ENCODE measurements around the gene CACNA1B.

Gene CACNA1B

DNA sequence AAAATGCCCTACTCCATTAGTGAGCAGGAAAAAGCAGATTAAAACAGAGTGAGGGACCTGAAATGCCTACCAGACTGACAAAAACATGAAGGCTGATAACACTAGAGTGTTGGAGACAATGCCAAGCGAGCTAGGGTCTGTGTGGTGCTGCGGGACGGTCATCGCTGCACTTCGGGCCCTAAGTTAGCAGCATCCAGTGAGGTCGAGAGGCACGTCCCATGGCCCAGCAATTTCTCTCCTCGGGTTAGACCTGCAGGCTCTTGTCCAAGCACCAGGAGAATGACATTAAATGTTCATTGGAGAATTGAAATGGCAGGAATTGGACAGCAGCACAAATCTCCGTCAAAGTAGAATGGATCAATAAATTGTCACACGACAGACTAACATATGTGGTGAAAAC, 5.3 kb upstream of the CACNA1B start:
- Histone ChIP-seq H3K9me3 (ENCODE audit: severe bottlenecking) (peaks cover 6% of the 10 kb centered on the region), H3K27me3 (ENCODE audit: insufficient read depth, low read depth, severe bottlenecking) (no peaks in the 10 kb centered on the region), H3K4me3 (ENCODE audit: low read depth, low read length) (no peak overlapping the region), H3K36me3 (no peaks in the 10 kb centered on the region), H3K27ac (no peak overlapping the region)
- no peak for DNase-seq
- TF ChIP-seq, protein P1, sequence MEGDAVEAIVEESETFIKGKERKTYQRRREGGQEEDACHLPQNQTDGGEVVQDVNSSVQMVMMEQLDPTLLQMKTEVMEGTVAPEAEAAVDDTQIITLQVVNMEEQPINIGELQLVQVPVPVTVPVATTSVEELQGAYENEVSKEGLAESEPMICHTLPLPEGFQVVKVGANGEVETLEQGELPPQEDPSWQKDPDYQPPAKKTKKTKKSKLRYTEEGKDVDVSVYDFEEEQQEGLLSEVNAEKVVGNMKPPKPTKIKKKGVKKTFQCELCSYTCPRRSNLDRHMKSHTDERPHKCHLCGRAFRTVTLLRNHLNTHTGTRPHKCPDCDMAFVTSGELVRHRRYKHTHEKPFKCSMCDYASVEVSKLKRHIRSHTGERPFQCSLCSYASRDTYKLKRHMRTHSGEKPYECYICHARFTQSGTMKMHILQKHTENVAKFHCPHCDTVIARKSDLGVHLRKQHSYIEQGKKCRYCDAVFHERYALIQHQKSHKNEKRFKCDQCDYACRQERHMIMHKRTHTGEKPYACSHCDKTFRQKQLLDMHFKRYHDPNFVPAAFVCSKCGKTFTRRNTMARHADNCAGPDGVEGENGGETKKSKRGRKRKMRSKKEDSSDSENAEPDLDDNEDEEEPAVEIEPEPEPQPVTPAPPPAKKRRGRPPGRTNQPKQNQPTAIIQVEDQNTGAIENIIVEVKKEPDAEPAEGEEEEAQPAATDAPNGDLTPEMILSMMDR (IDR thresholded peaks at IDR 0.05; ENCODE audit: low read depth, low read length): no peak

DNA sequence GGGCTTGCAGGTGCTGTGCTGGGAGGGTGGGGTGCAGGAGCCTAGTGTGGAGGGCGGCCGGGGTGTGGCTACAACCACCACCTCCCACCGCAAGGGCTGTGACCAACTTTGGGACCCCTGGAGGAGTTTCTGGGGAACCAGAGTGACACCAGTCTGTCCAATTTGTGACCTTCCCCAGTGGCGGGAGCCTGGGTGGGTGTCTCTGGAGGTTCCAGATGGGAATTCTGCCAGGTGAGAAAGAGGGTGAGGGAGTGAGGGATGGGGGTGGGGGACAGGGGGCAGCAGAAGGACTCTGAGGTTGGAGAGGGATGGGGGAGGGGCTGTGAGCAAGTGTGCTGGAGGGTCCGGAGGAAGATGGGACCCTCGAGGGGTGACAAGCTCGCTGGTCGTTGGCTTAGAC, 4.2 kb upstream of the CACNA1B start:
- Histone ChIP-seq H3K9me3 (ENCODE audit: severe bottlenecking) (peaks cover 6% of the 10 kb centered on the region), H3K36me3 (no peaks in the 10 kb centered on the region), H3K4me3 (ENCODE audit: low read depth, low read length) (no peak overlapping the region), H3K27me3 (ENCODE audit: insufficient read depth, low read depth, severe bottlenecking) (no peaks in the 10 kb centered on the region), H3K27ac (no peak overlapping the region)
- DNase-seq: no peak
- TF ChIP-seq, protein P1 (IDR thresholded peaks at IDR 0.05; ENCODE audit: low read depth, low read length): no peak

DNA sequence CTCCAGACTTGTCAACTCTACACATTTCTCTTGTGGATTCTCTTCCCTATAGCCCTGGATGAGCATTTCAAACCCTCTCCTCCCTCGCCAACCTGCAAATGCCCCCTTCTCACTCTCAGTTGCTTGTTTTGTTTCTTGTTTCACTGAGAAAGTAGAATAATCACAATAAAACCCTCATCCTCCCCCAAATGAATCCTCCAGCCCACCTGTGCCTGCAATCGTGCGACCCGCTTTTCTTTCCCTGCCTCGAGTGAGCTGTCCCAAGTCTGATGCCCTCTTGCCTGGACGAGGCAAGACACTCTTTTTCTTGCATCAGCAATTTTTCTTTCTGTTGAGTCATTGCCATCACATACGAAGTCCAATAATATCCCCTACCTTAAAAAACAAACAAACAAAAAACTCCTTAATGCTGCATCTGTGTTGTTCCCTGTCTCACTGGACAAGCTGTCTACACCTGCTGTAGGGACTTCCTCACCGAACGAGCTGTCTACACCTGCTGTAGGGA, 3.7 kb upstream of the CACNA1B start:
- H3K27ac ChIP-seq: no peak overlapping the region
- DNase-seq: no peak
- H3K4me3 ChIP-seq (ENCODE audit: low read depth, low read length): no peak overlapping the region
- no peaks in the 10 kb centered on the region for H3K36me3 ChIP-seq
- no peaks in the 10 kb centered on the region for H3K27me3 ChIP-seq (ENCODE audit: insufficient read depth, low read depth, severe bottlenecking)
- TF ChIP-seq, protein P1 (IDR thresholded peaks at IDR 0.05; ENCODE audit: low read depth, low read length): no peak
- H3K9me3 ChIP-seq (ENCODE audit: severe bottlenecking): peaks cover 6% of the 10 kb centered on the region

DNA sequence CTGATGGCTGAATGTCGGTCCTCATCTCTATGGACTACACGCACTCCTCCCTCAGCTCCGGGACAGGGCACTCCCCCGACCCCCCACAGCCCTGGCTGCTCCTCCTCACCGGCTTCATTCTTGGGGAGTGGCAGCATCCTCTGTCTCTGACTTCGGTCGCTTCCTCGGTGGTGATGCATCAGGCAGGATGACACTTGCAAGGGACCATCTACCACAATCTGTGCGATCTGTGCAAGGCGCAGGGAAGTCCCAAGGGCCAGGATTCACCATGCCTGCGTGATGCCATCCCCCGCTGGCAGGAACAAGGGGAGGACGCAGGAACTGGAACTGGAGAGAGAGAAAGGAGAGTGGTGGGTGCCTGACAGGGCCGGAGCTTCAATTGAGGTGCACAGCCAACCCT, 2.2 kb upstream of the CACNA1B start:
- no peak overlapping the region for H3K4me3 ChIP-seq (ENCODE audit: low read depth, low read length)
- H3K27me3 ChIP-seq (ENCODE audit: insufficient read depth, low read depth, severe bottlenecking): no peaks in the 10 kb centered on the region
- peaks cover 6% of the 10 kb centered on the region for H3K9me3 ChIP-seq (ENCODE audit: severe bottlenecking)
- H3K27ac ChIP-seq: no peak overlapping the region
- no peak for DNase-seq
- TF ChIP-seq, protein P1 (IDR thresholded peaks at IDR 0.05; ENCODE audit: low read depth, low read length): no peak
- peaks cover 4% of the 10 kb centered on the region for H3K36me3 ChIP-seq

DNA sequence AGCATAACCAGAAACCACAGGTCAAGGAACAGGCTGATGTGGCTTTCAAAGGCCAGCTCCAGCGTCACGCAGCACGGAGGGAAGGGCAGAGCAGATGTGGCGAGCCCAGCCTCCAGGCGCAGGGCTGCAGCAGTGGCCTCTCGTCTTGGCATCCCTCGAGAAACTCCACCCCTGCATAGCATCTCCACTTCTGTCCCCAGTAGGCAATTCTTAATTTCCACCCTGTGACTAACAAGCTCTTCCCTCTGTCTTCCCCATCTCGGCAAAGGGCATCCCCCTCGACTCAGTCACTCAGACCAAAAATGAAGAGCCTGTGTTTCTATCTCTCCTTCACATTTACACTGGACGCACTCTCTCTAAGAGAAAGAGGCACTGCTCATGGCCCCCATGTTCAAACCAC, 1.7 kb upstream of the CACNA1B start:
- Histone ChIP-seq H3K9me3 (ENCODE audit: severe bottlenecking) (peaks cover 6% of the 10 kb centered on the region), H3K36me3 (peaks cover 8% of the 10 kb centered on the region), H3K27ac (no peak overlapping the region), H3K27me3 (ENCODE audit: insufficient read depth, low read depth, severe bottlenecking) (no peaks in the 10 kb centered on the region), H3K4me3 (ENCODE audit: low read depth, low read length) (no peak overlapping the region)
- TF ChIP-seq, protein P1 (IDR thresholded peaks at IDR 0.05; ENCODE audit: low read depth, low read length): no peak
- no peak for DNase-seq

DNA sequence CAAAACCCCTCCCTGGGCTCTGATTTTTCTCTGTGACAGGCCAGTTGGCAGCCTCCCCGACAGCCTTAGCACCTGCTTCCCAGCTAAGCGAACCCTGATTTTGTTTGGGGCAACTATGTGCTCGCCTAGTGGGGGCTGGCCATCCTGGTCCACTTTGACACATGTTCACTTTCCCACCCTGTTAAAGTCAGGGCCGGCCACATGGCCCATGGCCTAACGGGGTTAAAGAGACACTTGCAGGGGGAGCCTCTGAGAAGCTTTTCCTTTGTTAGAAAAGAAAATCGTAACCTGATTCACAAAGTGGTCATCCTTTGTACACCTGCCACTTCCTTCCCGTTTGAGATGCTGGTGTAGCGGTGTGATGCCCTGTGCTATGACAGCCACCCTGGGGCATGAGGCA, 1.3 kb upstream of the CACNA1B start:
- H3K4me3 ChIP-seq (ENCODE audit: low read depth, low read length): no peak overlapping the region
- TF ChIP-seq, protein P1 (IDR thresholded peaks at IDR 0.05; ENCODE audit: low read depth, low read length): no peak
- no peaks in the 10 kb centered on the region for H3K27me3 ChIP-seq (ENCODE audit: insufficient read depth, low read depth, severe bottlenecking)
- H3K36me3 ChIP-seq: peaks cover 9% of the 10 kb centered on the region
- H3K27ac ChIP-seq: no peak overlapping the region
- peaks cover 6% of the 10 kb centered on the region for H3K9me3 ChIP-seq (ENCODE audit: severe bottlenecking)
- DNase-seq: no peak
